Spleen (tissue), 11 donors: Measurements from ENCODE around the gene HSDL2. TPM values are rescaled to one million over a fixed set of nuclear protein-coding genes. Genes with fewer than 3 reads are reported as not detected.

Experiments used
- DNase-seq: peaks from one replicate; pipeline ENCODE4 v3.0.0-alpha.2; 2020
- H3K27ac ChIP-seq, 8 donors: fragments of 200-600 bp; sonication (generic) in 7 of 8; 1 replicate in 4 of 8; 2 replicates in 4 of 8; pipeline versions ENCODE4 v1.5.0 to v1.8.0; 2016 to 2021; ENCODE audit warnings: inconsistent platforms in 4 of 8, mild to moderate bottlenecking in 4 of 8, moderate library complexity in 1 of 8
- H3K27me3 ChIP-seq, 7 donors: fragments of 200-600 bp; sonication (generic) in 6 of 7; replicated peaks in 1 of 7; 1 replicate in 4 of 7; 2 replicates in 3 of 7; pipeline versions ENCODE4 v1.5.0 to v1.8.0; 2016 to 2021; ENCODE audit warnings: inconsistent platforms in 3 of 7, mild to moderate bottlenecking in 1 of 7
- H3K36me3 ChIP-seq, 6 donors: fragments of 200-600 bp; sonication (generic) in 5 of 6; 1 replicate in 4 of 6; 2 replicates in 2 of 6; pipeline versions ENCODE4 v1.5.0 to v1.8.0; 2016 to 2021; ENCODE audit warnings: inconsistent platforms in 2 of 6
- H3K4me1 ChIP-seq, 6 donors: fragments of 200-600 bp; sonication (generic) in 5 of 6; 1 replicate in 3 of 6; 2 replicates in 3 of 6; pipeline versions ENCODE4 v1.5.0 to v1.8.0; 2016 to 2021; ENCODE audit warnings: inconsistent platforms in 3 of 6
- H3K4me3 ChIP-seq, 8 donors: fragments of 200-600 bp; sonication (generic) in 7 of 8; 1 replicate in 4 of 8; 2 replicates in 4 of 8; pipeline versions ENCODE4 v1.5.0 to v1.8.0; 2016 to 2021; ENCODE audit warnings: inconsistent platforms in 4 of 8, mild to moderate bottlenecking in 4 of 8, moderate library complexity in 2 of 8
- H3K9me3 ChIP-seq, 8 donors: fragments of 200-600 bp; sonication (generic) in 7 of 8; 1 replicate in 4 of 8; 2 replicates in 4 of 8; pipeline versions ENCODE4 v1.5.0 to v1.8.0; 2016 to 2021; ENCODE audit warnings: inconsistent platforms in 4 of 8
- POLR2A ChIP-seq, 3 donors: fragments of 450-650 bp; IDR thresholded peaks; one replicate each; pipeline ENCODE4 v1.5.1; 2017; ENCODE audit warnings: antibody characterized with exemption in 3 of 3, mild to moderate bottlenecking in 1 of 3
- POLR2AphosphoS5 ChIP-seq, 3 donors: sonication (generic); formaldehyde crosslinking; IDR thresholded peaks; one replicate each; pipeline ENCODE4 v1.5.1; 2017; ENCODE audit warnings: antibody characterized with exemption in 3 of 3
- WGBS, 5 donors: extraction: QIAGEN DNeasy Blood & Tissue Kit in 3 of 5; methylation state at CpG; one replicate each; pipeline versions ENCODE4 v1.1.5 to v1.1.7; 2013 to 2018; 5-methylcytosine and 5-hydroxymethylcytosine counted together
- intact Hi-C: fragments of 100-400 bp; cut with DNase I; formaldehyde crosslinking; loops from one replicate; pipeline ENCODE4 v1.15.0; 2023; ENCODE audit warnings: low total_unique reads
- polyA plus RNA-seq, 3 donors: library from polyadenylated mRNA; stranded (reverse); fragments of 200-250 nt; gene quantifications; one replicate each; pipeline ENCODE4 v1.2.1, GENCODE V29; 2013
- total RNA-seq, 7 donors: library from RNA; depleted of rRNA in 3 of 7; stranded (reverse); fragments of >200 nt in 3 of 7; fragmentation: NEBNext Ultra II Directional in 4 of 7; extraction: Animal tissue kit (Norgen Biotek cat#: 25700) in 4 of 7; gene quantifications; one replicate each; pipeline versions ENCODE4 v1.1.0 to v1.2.1, GENCODE V29; 2016 to 2021
- TF ChIP-seq, protein P1 (sequence below), 11 experiments: fragments of 200-600 bp in 7 of 11; fragments of 450-650 bp in 4 of 11; sonication (generic) in 4 of 11; IDR thresholded peaks in 8 of 11; conservative IDR thresholded peaks in 3 of 11; 1 replicate in 7 of 11; 2 replicates in 4 of 11; pipeline versions ENCODE4 v1.4.0 to v1.8.0; 2016 to 2021; ENCODE audit warnings: antibody characterized with exemption in 11 of 11, inconsistent platforms in 4 of 11, mild to moderate bottlenecking in 1 of 11
- donor health status: healthy with polysubstance abuse.
- donor health status: DM: no; HTN: no; CAD: no; lungs with moderate emphysema.
- donor health status: DM: no; HTN: no; CAD: no.
- donor health status: Bipolar disorder and iron deficiency.
- donor health status: healthy.
- donor health status: DM: no; HTN: no; CAD: no.
- donor health status: DM: yes; HTN: yes; CAD: no.

The HSDL2 gene
- total and polyA plus RNA-seq, 10 donors: 11.2 to 42.6 (median 30.3) TPM

DNA sequence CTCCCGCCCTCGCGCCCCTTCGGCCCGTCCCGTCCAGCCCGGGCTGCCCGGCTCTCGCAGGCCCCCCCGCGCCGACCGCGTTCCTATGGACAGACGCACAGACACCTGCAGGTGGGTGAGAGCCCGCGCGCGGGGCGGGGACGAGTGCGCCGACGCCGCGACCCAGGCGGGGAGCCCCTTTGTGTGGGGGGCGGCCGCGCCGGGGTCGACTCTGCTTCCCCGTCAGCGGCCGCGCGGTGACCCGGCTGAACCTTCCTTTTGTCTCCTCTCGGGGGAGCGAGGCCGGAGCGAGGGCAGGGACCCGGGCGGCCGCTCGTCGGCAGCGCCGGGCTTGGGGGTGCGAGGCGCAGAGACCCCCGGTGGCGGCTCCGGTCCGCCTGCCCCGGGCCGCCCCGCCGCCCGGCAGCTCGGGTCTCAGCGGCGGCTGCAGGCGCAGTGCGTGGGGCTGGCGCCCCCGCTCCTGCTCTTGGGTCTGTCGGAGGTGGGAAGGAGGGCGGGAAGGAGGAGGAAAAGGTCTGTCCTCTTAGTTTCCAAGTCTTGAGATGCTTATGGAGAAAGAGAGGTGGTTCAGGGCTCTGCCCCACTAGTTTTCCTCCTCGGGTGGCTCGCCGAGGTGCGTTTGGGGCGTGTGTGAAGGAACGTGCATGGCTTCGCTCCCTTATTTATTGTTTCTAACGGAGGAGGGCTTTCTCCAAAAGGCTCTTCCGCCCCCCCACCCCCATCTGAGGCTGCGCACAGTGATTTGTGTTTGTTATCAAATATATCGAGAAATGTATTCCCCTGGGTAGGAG lies 107.3 kb downstream of the HSDL2 start:
- peak; percentile 93 for DNase-seq
- WGBS, 5 donors: 0 to 1% (median 1%) methylated on average over 15 to 80 of the region's 80 CpGs

DNA sequence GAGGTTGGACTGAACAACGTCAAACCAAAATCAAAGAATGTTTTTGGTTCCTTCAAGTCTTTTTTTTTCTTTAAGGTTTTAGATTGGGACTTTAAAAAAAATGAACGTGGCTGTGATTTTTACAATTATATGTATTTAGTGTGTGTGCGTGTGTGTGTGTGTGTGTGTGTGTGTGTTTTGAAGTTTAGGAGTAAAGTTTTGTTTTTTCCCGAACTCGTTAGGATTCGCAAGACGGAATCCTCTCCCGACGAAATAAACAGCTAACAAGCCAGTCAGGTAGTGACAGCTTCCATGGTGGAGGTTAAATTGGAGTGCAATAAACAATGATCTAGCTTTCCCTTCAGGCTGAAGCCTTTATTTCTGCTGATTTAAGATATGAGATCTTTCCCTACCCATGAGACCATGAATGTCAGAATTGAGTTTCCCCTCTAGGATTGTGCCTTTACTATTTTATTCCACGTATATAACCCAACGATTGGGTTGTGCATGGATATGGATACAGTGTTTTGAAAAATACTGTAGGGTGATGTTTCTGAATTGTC lies 108.0 kb downstream of the HSDL2 start:
- Histone ChIP-seq H3K27ac (peak overlapping the region in 3 of 8 donors; percentile 76 to 82 (median 82)), H3K27me3 (no peaks in the 10 kb centered on the region), H3K4me1 (peaks cover 0 to 24% (median 15%) of the 10 kb centered on the region in 6 donors), H3K4me3 (peak overlapping the region; percentile 87 to 98 (median 92)), H3K36me3 (peaks cover 0 to 3% (median 0%) of the 10 kb centered on the region in 6 donors), H3K9me3 (peaks cover 0 to 3% (median under 1%) of the 10 kb centered on the region in 8 donors)
- DNase-seq: no peak
- intact Hi-C loops: no loop called here
- TF ChIP-seq, protein P1, sequence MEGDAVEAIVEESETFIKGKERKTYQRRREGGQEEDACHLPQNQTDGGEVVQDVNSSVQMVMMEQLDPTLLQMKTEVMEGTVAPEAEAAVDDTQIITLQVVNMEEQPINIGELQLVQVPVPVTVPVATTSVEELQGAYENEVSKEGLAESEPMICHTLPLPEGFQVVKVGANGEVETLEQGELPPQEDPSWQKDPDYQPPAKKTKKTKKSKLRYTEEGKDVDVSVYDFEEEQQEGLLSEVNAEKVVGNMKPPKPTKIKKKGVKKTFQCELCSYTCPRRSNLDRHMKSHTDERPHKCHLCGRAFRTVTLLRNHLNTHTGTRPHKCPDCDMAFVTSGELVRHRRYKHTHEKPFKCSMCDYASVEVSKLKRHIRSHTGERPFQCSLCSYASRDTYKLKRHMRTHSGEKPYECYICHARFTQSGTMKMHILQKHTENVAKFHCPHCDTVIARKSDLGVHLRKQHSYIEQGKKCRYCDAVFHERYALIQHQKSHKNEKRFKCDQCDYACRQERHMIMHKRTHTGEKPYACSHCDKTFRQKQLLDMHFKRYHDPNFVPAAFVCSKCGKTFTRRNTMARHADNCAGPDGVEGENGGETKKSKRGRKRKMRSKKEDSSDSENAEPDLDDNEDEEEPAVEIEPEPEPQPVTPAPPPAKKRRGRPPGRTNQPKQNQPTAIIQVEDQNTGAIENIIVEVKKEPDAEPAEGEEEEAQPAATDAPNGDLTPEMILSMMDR (IDR thresholded peaks at IDR 0.05 in 8 of 11, conservative IDR thresholded peaks at IDR 0.05 in 3 of 11): no peak
- TF ChIP-seq POLR2AphosphoS5 (IDR thresholded peaks at IDR 0.05): no peak
- TF ChIP-seq POLR2A (IDR thresholded peaks at IDR 0.05): no peak
- 29 to 34% (median 33%) methylated on average over 11 of the region's 11 CpGs for WGBS, 5 donors

More for the DNA sequence above, 107.3 kb downstream of the HSDL2 start:
- Histone ChIP-seq H3K4me3 (peak overlapping the region; percentile 87 to 98 (median 92)), H3K36me3 (no peaks in the 10 kb centered on the region), H3K27ac (peak overlapping the region in 7 of 8 donors; percentile 53 to 90 (median 76)), H3K4me1 (peaks cover 0 to 24% (median 15%) of the 10 kb centered on the region in 6 donors), H3K27me3 (no peaks in the 10 kb centered on the region), H3K9me3 (no peaks in the 10 kb centered on the region)
- TF ChIP-seq POLR2A (IDR thresholded peaks at IDR 0.05) (no peak), POLR2AphosphoS5 (IDR thresholded peaks at IDR 0.05) (no peak)
- TF ChIP-seq, protein P1 (IDR thresholded peaks at IDR 0.05 in 8 of 11, conservative IDR thresholded peaks at IDR 0.05 in 3 of 11): no peak
- intact Hi-C loops: no loop called here

DNA sequence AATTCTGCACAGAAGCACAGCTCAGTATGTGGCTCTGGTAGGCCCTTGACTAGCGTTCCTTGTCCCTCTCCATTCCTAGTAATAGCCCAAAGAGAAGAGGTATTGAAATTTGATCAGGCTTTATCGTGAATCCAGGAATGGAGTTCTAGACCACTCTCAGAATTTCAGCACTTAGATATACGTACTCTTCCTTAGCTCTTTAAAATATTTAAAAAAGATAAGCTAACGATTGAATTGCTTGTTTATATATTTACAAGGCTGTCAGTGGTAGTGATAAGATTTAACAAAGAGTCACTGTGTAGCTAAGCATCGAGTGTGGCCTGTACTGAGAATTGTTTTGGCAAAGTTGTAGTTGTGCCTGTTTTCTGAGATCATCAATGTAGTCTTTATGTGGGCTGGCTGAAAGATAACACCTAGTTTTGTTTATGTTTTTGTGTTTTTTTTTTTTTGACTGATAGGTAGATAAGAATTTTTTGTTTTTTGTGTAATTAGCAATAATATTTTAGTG lies 109.2 kb downstream of the HSDL2 start:
- no peak for DNase-seq
- TF ChIP-seq POLR2AphosphoS5 (IDR thresholded peaks at IDR 0.05) (no peak), POLR2A (IDR thresholded peaks at IDR 0.05) (no peak)
- TF ChIP-seq, protein P1 (IDR thresholded peaks at IDR 0.05 in 8 of 11, conservative IDR thresholded peaks at IDR 0.05 in 3 of 11): no peak
- Histone ChIP-seq H3K4me1 (peaks cover 0 to 24% (median 15%) of the 10 kb centered on the region in 6 donors), H3K9me3 (peaks cover 2 to 15% (median 13%) of the 10 kb centered on the region in 8 donors), H3K27me3 (no peaks in the 10 kb centered on the region), H3K4me3 (no peak overlapping the region), H3K36me3 (peaks cover 0 to 9% (median 4%) of the 10 kb centered on the region in 6 donors), H3K27ac (no peak overlapping the region)
- intact Hi-C loops: no loop called here
- 87 to 97% (median 95%) methylated on average over 5 of the region's 5 CpGs for WGBS, 5 donors
